Pancreas (tissue), 10 donors: ENCODE results near the gene PLLP. TPM values are rescaled to one million over a fixed set of nuclear protein-coding genes. Genes with fewer than 3 reads are reported as not detected.

ENCODE experiments used
- ATAC-seq, 4 donors: fragments of 200-7000 bp; cut with Tn5 transposase; one replicate each; pipeline versions ENCODE4 v1.8.0 to v1.9.1; 2020; ENCODE audit warnings: mild to moderate bottlenecking in 4 of 4, moderate library complexity in 4 of 4
- DNase-seq, 6 donors: peaks; one replicate each; pipeline ENCODE4 v3.0.0-alpha.2; 2020
- FAIRE-seq: peaks from 2 replicates; lab custom pipeline; 2012; peaks lifted over from hg19 to GRCh38; lab: Jason Lieb, UNC
- H3K27ac ChIP-seq, 4 donors: fragments of 200-600 bp; sonication (generic); 1 replicate in 3 of 4; 2 replicates in 1 of 4; pipeline versions ENCODE4 v1.5.0 to v1.8.0; 2020
- H3K27me3 ChIP-seq, 4 donors: fragments of 200-600 bp; one replicate each; pipeline ENCODE4 v1.8.0; 2021
- H3K36me3 ChIP-seq, 3 donors: fragments of 200-600 bp; sonication (generic) in 1 of 3; one replicate each; pipeline versions ENCODE4 v1.5.0 to v1.8.0; 2020 to 2021
- H3K4me1 ChIP-seq, 3 donors: fragments of 200-600 bp; one replicate each; pipeline ENCODE4 v1.8.0; 2021
- H3K4me3 ChIP-seq, 4 donors: fragments of 200-600 bp; sonication (generic) in 2 of 4; one replicate each; pipeline versions ENCODE4 v1.5.0 to v1.8.0; 2020 to 2021
- H3K9me3 ChIP-seq, 4 donors: fragments of 200-600 bp; one replicate each; pipeline ENCODE4 v1.8.0; 2021
- WGBS, 2 donors: extraction: QIAGEN DNeasy Blood & Tissue Kit; methylation state at CpG; one replicate each; pipeline ENCODE4 v1.1.7; 2013; 5-methylcytosine and 5-hydroxymethylcytosine counted together
- intact Hi-C, 3 donors: fragments of 100-400 bp; cut with DNase I; formaldehyde crosslinking; loops; one replicate each; pipeline versions ENCODE4 v1.11.1 to v1.14.2; 2022
- polyA plus RNA-seq, 2 donors: library from polyadenylated mRNA; stranded (reverse); fragments of 200-250 nt; gene quantifications; one replicate each; pipeline ENCODE4 v1.2.3, GENCODE V29; 2013
- total RNA-seq, 6 donors: library from RNA; stranded (reverse); fragmentation: NEBNext Ultra II Directional in 4 of 6; extraction: Animal tissue kit (Norgen Biotek cat#: 25700) in 4 of 6; gene quantifications; one replicate each; pipeline versions ENCODE4 v1.2.1 to v1.2.4, GENCODE V29; 2021 to 2023
- TF ChIP-seq, protein P1 (sequence below), 4 donors: fragments of 200-600 bp; sonication (generic) in 3 of 4; IDR thresholded peaks; one replicate each; pipeline versions ENCODE4 v1.5.0 to v1.8.0; 2021; ENCODE audit warnings: antibody characterized with exemption in 4 of 4
- donor health status: healthy with polysubstance abuse.
- donor health status: DM: no; HTN: no; CAD: no; lungs with moderate emphysema.
- donor health status: DM: no; HTN: no; CAD: no.
- donor health status: control.
- donor health status: control.
- donor health status: Bipolar disorder and iron deficiency.
- donor health status: DM: yes; HTN: yes; CAD: no.
- donor health status: DM: no; HTN: no; CAD: no.
- donor health status: DM: no; HTN: no; CAD: no.
- donor health status: DM: yes; HTN: yes; CAD: no.

The PLLP gene
- total and polyA plus RNA-seq, 8 donors: 10.8 to 34.3 (median 24.1) TPM

DNA sequence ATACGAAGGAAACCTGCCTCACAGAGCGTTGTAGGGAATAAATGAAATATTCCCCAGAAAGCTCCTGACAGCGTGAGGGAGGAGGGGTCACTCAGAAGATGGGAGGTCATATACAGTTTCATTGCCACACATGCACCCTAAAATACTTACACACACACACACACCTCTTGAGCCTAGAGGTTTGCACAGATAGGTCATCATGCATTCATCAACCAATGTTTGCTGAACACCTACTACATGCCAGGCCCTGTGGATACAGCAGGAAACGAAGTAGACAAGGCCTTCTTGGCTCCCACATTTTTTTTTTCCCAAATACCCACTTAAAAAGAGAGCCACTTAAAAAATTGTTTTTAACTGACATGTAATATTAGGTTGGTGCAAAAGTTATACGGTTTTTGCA lies 907 bp upstream of the PLLP start:
- Histone ChIP-seq H3K27me3 (no peaks in the 10 kb centered on the region), H3K4me1 (peaks cover 7 to 18% (median 8%) of the 10 kb centered on the region in 3 donors), H3K9me3 (no peaks in the 10 kb centered on the region), H3K36me3 (no peaks in the 10 kb centered on the region), H3K27ac (no peak overlapping the region), H3K4me3 (no peak overlapping the region)
- FAIRE-seq (no peak), DNase-seq (no peak), ATAC-seq (no peak)
- WGBS, 2 donors: 71 to 73% methylated on average over 5 of the region's 5 CpGs
- intact Hi-C loops: no loop called here
- TF ChIP-seq, protein P1, sequence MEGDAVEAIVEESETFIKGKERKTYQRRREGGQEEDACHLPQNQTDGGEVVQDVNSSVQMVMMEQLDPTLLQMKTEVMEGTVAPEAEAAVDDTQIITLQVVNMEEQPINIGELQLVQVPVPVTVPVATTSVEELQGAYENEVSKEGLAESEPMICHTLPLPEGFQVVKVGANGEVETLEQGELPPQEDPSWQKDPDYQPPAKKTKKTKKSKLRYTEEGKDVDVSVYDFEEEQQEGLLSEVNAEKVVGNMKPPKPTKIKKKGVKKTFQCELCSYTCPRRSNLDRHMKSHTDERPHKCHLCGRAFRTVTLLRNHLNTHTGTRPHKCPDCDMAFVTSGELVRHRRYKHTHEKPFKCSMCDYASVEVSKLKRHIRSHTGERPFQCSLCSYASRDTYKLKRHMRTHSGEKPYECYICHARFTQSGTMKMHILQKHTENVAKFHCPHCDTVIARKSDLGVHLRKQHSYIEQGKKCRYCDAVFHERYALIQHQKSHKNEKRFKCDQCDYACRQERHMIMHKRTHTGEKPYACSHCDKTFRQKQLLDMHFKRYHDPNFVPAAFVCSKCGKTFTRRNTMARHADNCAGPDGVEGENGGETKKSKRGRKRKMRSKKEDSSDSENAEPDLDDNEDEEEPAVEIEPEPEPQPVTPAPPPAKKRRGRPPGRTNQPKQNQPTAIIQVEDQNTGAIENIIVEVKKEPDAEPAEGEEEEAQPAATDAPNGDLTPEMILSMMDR (IDR thresholded peaks at IDR 0.05): no peak

DNA sequence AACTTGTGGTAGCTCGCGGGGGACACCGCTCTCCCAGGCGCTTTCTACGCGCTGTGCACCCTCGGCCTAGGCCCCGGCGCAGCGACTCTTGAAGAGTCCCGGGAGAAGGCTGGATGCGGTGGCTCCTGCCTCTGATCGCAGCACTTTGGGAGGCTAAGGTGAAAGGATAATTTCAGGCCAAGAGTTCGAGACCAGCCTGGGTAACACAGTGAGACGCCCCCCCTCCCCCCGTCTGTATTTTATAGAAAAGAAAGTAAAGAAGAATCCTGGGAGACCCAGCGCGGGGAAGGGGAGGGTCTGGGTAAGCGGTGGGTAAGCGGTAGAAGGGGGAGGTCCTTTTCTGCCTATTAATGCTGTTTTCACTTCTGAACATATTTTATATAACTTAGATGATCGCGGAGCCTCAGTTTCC lies 486 bp upstream of the PLLP start:
- H3K27ac ChIP-seq: peak overlapping the region in 2 of 4 donors; percentile 69 to 75
- 12 to 17% methylated on average over 22 of the region's 22 CpGs for whole genome bisulfite sequencing, 2 donors

GRCh38 chr16:57283959-57284208 lies 588 bp downstream of the PLLP start:
- Histone ChIP-seq H3K36me3 (no peaks in the 10 kb centered on the region), H3K9me3 (no peaks in the 10 kb centered on the region), H3K27me3 (no peaks in the 10 kb centered on the region), H3K4me1 (peaks cover 7 to 21% (median 20%) of the 10 kb centered on the region in 3 donors), H3K27ac (peak overlapping the region; percentile 54 to 75 (median 64)), H3K4me3 (peak overlapping the region; percentile 64 to 82 (median 72))
- FAIRE-seq (no peak), ATAC-seq (peak in 1 of 4 donors; percentile 20), DNase-seq (no peak)
- TF ChIP-seq, protein P1 (IDR thresholded peaks at IDR 0.05): no peak
- intact Hi-C loops: no loop called here
- 3% methylated on average over 13 to 14 of the region's 14 CpGs for WGBS, 2 donors

More for the DNA sequence above, 486 bp upstream of the PLLP start:
- DNase-seq (no peak), FAIRE-seq (no peak), ATAC-seq (no peak)
- Histone ChIP-seq H3K36me3 (no peaks in the 10 kb centered on the region), H3K4me1 (peaks cover 7 to 21% (median 13%) of the 10 kb centered on the region in 3 donors), H3K9me3 (no peaks in the 10 kb centered on the region), H3K4me3 (peak overlapping the region; percentile 64 to 82 (median 72)), H3K27me3 (no peaks in the 10 kb centered on the region)
- intact Hi-C loops: no loop called here
- TF ChIP-seq, protein P1 (IDR thresholded peaks at IDR 0.05): no peak

DNA sequence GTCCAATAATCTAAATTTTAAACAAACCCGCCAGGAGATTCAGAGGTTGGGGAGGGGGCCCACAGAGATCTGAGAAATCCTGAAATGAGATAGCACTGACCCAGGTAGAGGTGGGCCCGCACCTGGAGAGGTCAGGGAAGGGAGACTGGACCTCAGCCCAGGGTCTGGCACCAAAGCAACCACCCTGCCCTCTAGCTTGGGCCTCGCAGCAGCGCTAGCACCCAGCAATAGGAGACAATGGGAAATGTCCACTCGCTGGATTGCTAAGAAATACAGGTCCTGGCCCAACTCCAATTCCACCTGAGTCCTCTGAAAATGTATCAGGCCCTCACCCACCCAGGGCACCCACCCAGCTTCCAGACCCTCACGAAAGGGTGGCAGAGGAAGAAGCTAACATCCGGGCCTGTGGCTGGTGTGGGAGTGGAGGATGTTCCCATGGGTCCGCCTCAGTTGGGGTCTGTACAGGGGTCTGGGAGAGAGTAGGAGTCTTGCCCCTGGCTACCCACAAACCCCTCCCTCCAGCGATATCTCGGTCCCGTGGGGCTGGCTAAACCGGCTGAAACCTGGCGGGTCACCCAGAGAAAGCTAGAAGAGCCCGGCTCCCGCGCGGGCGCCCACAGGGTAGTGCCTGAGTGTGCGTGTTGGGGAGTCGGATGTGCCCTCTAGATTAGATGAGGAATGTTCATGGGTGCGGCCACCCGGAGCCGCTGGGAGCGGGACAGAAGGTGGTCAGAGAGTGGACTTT lies 1.1 kb downstream of the PLLP start:
- DNase-seq (peak; percentile 37 to 77 (median 60)), FAIRE-seq (no peak), ATAC-seq (peak; percentile 41 to 65 (median 54))
- peaks cover 7 to 21% (median 20%) of the 10 kb centered on the region in 3 donors for H3K4me1 ChIP-seq
- H3K9me3 ChIP-seq: no peaks in the 10 kb centered on the region
- no peaks in the 10 kb centered on the region for H3K27me3 ChIP-seq
- H3K4me3 ChIP-seq: peak overlapping the region; percentile 64 to 82 (median 72)
- H3K27ac ChIP-seq: peak overlapping the region; percentile 54 to 75 (median 64)
- no peaks in the 10 kb centered on the region for H3K36me3 ChIP-seq
- TF ChIP-seq, protein P1 (IDR thresholded peaks at IDR 0.05): no peak
- intact Hi-C loops: no loop called here
- 14 to 20% methylated on average over 24 of the region's 24 CpGs for WGBS, 2 donors
